A549 (cell line): ENCODE results near the gene PSMB7. TPM values are rescaled to one million over a fixed set of nuclear protein-coding genes. Genes with fewer than 3 reads are reported as not detected.

Source experiments
- ATAC-seq, 2 experiments: fragments of 200-7000 bp in 1 of 2; fragments of >200 bp in 1 of 2; cut with Nextera tagmentation in 1 of 2; cut with Tn5 transposase in 1 of 2; 3 replicates each; pipeline versions ENCODE4 v1.8.0 to v1.9.1; 2018 to 2020; ENCODE audit warnings: mild to moderate bottlenecking in 1 of 2, moderate library complexity in 1 of 2
- CTCF ChIA-PET: fragments of 300-600 bp; sonication (Branson Sonifier 250); formaldehyde crosslinking; extraction: SDS; loops from one replicate; lab custom pipeline; 2021; ENCODE audit warnings: antibody characterized with exemption, inconsistent platforms; lab: Yijun Ruan, JAX
- POLR2A ChIA-PET: fragments of 350-600 bp; formaldehyde crosslinking; extraction: SDS; loops from one replicate; lab custom pipeline; 2021; ENCODE audit warnings: antibody characterized with exemption, inconsistent platforms; lab: Yijun Ruan, JAX
- DNase-seq, 2 experiments: peaks; one replicate each; pipeline versions ENCODE4 v3.0.0 to v3.0.0-alpha.2; 2011 to 2016; ENCODE audit warnings: low read depth in 1 of 2, low spot score in 1 of 2
- FAIRE-seq: peaks from 2 replicates; lab custom pipeline; 2011; peaks lifted over from hg19 to GRCh38; lab: Jason Lieb, UNC
- H3K27ac ChIP-seq, 2 experiments: fragments of >200 bp; sonication (Bioruptor Twin); formaldehyde crosslinking; 3 replicates each; pipeline ENCODE4 v1.5.1; 2016 to 2017
- H3K4me1 ChIP-seq: fragments of >200 bp; sonication (Bioruptor Twin); formaldehyde crosslinking; 3 replicates; pipeline ENCODE4 v1.6.1; 2016
- H3K4me2 ChIP-seq: fragments of >200 bp; sonication (Bioruptor Twin); formaldehyde crosslinking; 3 replicates; pipeline ENCODE4 v1.6.1; 2016
- H3K4me3 ChIP-seq: fragments of >200 bp; sonication (Bioruptor Twin); formaldehyde crosslinking; 3 replicates; pipeline ENCODE4 v1.5.1; 2016
- H3K9me3 ChIP-seq: fragments of >200 bp; sonication (Bioruptor Twin); formaldehyde crosslinking; 3 replicates; pipeline ENCODE4 v1.6.1; 2016
- CEBPB ChIP-seq, 2 experiments: fragments of >200 bp in 1 of 2; sonication (Bioruptor Twin) in 1 of 2; formaldehyde crosslinking in 1 of 2; IDR thresholded peaks; 2 replicates each; pipeline ENCODE4 v1.6.1; 2012 to 2016
- ELK1 ChIP-seq: fragments of 150-350 bp; IDR thresholded peaks from 2 replicates; pipeline ENCODE4 v1.6.1; 2014; ENCODE audit warnings: low read depth, mild to moderate bottlenecking, low read length
- HDAC2 ChIP-seq: fragments of 200-600 bp; sonication (generic); IDR thresholded peaks from 2 replicates; pipeline ENCODE4 v1.6.1; 2016
- JUNB ChIP-seq: fragments of >200 bp; sonication (Bioruptor Twin); formaldehyde crosslinking; IDR thresholded peaks from 2 replicates; pipeline ENCODE4 v1.6.1; 2016
- MAFK ChIP-seq: fragments of 450-650 bp; IDR thresholded peaks from 2 replicates; pipeline ENCODE4 v1.6.1; 2014; ENCODE audit not compliant: partially characterized antibody
- MYC ChIP-seq: IDR thresholded peaks from 2 replicates; pipeline ENCODE4 v1.6.1; 2012; ENCODE audit warnings: mild to moderate bottlenecking, inconsistent platforms, low read length, improper control_type of control experiment, borderline replicate concordance
- NPAS2 ChIP-seq: fragments of 250-450 bp; sonication (Bioruptor Pico); IDR thresholded peaks from 2 replicates; pipeline ENCODE4 v1.8.0; 2022; ENCODE audit warnings: mild to moderate bottlenecking, moderate library complexity, borderline replicate concordance
- PHF8 ChIP-seq: fragments of 200-600 bp; sonication (generic); IDR thresholded peaks from 2 replicates; pipeline ENCODE4 v1.6.1; 2016; ENCODE audit warnings: low read depth, mild to moderate bottlenecking, antibody characterized with exemption, moderate library complexity, borderline replicate concordance
- RCOR1 ChIP-seq: fragments of 150-350 bp; IDR thresholded peaks from 2 replicates; pipeline ENCODE4 v1.6.1; 2014; ENCODE audit warnings: antibody characterized with exemption, low read length, low read depth
- REST ChIP-seq: fragments of 200-600 bp; sonication (generic); IDR thresholded peaks from 2 replicates; pipeline ENCODE4 v1.6.1; 2016; ENCODE audit warnings: antibody characterized with exemption, mild to moderate bottlenecking, moderate library complexity
- RFX5 ChIP-seq: fragments of 450-650 bp; IDR thresholded peaks from 2 replicates; pipeline ENCODE4 v1.7.1; 2014; ENCODE audit warnings: antibody characterized with exemption, mild to moderate bottlenecking, moderate library complexity
- WGBS: methylation state at CpG from one replicate; pipeline ENCODE4 v1.1.6; 2017; ENCODE audit errors: missing lambda C conversion rate; 5-methylcytosine and 5-hydroxymethylcytosine counted together
- polyA plus RNA-seq, 4 experiments: library from polyadenylated mRNA; depleted of rRNA in 3 of 4; stranded (reverse); fragments of >200 nt; fragmentation: RNase III in 1 of 4; extraction: RNeasy Plus Mini Kit Qiagen cat#74134 plus additional on column Dnase treatment in 1 of 4; gene quantifications; 2 replicates in 3 of 4; 3 replicates in 1 of 4; pipeline ENCODE4 v1.2.3, GENCODE V29; 2011 to 2017
- TF ChIP-seq, protein P1 (sequence below): IDR thresholded peaks from 2 replicates; pipeline ENCODE4 v1.6.1; 2012
- TF ChIP-seq, protein P2 (sequence below): fragments of 450-650 bp; IDR thresholded peaks from 2 replicates; pipeline ENCODE4 v1.6.1; 2014; ENCODE audit warnings: antibody characterized with exemption

PSMB7 gene
- polyA plus RNA-seq, 2 of the 4 experiments (the other 2 are of a cell fraction): 332 to 418 TPM

DNA sequence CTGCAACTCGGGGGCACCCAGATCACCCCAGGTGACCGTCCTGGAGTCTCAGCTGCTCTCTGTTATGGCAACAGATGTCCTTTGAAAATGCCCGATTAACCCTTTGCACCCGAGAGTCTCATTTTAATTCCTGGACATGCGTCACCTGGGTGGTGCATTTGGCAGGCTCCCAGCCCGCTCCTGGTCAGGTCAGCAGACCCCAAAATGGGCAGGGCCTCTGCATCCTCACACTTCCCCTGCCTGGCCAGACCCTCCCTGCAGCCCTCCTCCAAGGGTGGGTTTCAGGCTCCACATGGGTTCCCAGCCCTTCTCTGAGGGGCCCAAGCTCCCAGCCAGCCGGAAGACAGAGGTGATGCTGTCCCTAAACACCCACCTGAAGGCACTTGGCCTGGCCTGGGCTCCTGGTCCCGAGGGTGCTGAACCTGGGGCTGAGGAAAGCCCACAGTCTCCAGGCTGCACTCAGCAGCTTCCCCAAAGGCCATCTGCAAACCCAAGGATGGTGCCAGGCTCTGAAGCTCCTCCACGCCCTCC is 69.4 kb downstream of the PSMB7 start (continued):
- TF ChIP-seq NPAS2 (CRISPR knock-in tag): no peak

DNA sequence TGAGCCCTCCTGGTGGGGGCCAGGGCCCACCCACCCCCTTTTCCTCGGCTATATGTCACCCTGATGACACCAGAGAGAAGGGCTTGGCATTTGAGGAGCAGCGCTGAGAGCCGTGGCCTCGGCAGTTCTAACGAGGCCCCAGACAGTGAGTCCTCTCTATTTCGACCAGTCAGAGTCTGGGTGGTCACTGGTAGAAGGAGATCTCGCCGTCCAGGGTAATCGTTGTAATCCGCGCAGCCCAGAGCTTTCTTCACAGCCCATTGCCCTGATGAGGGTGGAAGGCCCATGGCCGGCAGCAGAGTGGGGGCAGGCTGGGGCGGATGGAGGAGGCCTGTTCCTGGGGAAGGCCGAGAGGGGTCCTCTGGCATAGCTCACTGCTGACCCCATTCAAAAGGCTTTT is 70.2 kb downstream of the PSMB7 start:
- CTCF ChIA-PET: interaction anchor here (1.1 to 8.2 kb wide), 3 partner anchors 18 to 219 kb away, joined by 6 to 40 read pairs (median 9); no protein-coding TSS in a partner anchor

More for the DNA sequence above, 70.2 kb downstream of the PSMB7 start:
- TF ChIP-seq PHF8 (no peak), JUNB (no peak), CEBPB (IDR thresholded peaks at IDR 0.05) (no peak), ELK1 (no peak), HDAC2 (no peak), REST (no peak), MYC (no peak), MAFK (no peak), RFX5 (no peak), RCOR1 (no peak), NPAS2 (CRISPR knock-in tag) (no peak)
- TF ChIP-seq, protein P1, sequence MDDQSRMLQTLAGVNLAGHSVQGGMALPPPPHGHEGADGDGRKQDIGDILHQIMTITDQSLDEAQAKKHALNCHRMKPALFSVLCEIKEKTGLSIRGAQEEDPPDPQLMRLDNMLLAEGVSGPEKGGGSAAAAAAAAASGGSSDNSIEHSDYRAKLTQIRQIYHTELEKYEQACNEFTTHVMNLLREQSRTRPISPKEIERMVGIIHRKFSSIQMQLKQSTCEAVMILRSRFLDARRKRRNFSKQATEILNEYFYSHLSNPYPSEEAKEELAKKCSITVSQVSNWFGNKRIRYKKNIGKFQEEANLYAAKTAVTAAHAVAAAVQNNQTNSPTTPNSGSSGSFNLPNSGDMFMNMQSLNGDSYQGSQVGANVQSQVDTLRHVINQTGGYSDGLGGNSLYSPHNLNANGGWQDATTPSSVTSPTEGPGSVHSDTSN: no peak
- TF ChIP-seq, protein P2, sequence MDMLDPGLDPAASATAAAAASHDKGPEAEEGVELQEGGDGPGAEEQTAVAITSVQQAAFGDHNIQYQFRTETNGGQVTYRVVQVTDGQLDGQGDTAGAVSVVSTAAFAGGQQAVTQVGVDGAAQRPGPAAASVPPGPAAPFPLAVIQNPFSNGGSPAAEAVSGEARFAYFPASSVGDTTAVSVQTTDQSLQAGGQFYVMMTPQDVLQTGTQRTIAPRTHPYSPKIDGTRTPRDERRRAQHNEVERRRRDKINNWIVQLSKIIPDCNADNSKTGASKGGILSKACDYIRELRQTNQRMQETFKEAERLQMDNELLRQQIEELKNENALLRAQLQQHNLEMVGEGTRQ: no peak
- TF ChIP-seq, all 56 proteins: peak for 0
- no peak overlapping the region for H3K27ac ChIP-seq
- DNase-seq (no peak), FAIRE-seq (no peak), ATAC-seq (no peak)
- no peak overlapping the region for H3K4me3 ChIP-seq
- H3K9me3 ChIP-seq: no peaks in the 10 kb centered on the region
- no peak overlapping the region for H3K4me2 ChIP-seq
- WGBS: 95% methylated on average over 14 of the region's 14 CpGs
- H3K4me1 ChIP-seq: peaks cover 12% of the 10 kb centered on the region
- POLR2A ChIA-PET: no interaction called here
